Vagina (tissue), 2 donors: Measurements from ENCODE around the gene ITGBL1. TPM values are rescaled to one million over a fixed set of nuclear protein-coding genes. Genes with fewer than 3 reads are reported as not detected.

Source experiments
- DNase-seq, 2 donors: peaks; one replicate each; pipeline ENCODE4 v3.0.0-alpha.2; 2017; ENCODE audit errors: extremely low spot score in 2 of 2
- H3K27ac ChIP-seq: fragments of 200-600 bp; sonication (generic); one replicate; pipeline ENCODE4 v1.5.1; 2019
- H3K27me3 ChIP-seq: fragments of 200-600 bp; sonication (generic); one replicate; pipeline ENCODE4 v1.5.1; 2019
- H3K36me3 ChIP-seq, 2 donors: fragments of 200-600 bp; sonication (generic); one replicate each; pipeline ENCODE4 v1.5.1; 2017 to 2019
- H3K4me1 ChIP-seq: fragments of 200-600 bp; sonication (generic); one replicate; pipeline ENCODE4 v1.5.1; 2019
- H3K4me3 ChIP-seq, 2 donors: fragments of 200-600 bp; sonication (generic); 1 replicate in 1 of 2; 2 replicates in 1 of 2; pipeline ENCODE4 v1.5.1; 2016 to 2019
- H3K9me3 ChIP-seq: fragments of 200-600 bp; sonication (generic); one replicate; pipeline ENCODE4 v1.5.1; 2019
- CTCF ChIP-seq, 3 experiments: fragments of 450-650 bp in 2 of 3; fragments of 200-600 bp in 1 of 3; sonication (generic) in 1 of 3; IDR thresholded peaks; one replicate each; pipeline ENCODE4 v1.5.1; 2017 to 2019; ENCODE audit warnings: antibody characterized with exemption in 3 of 3, mild to moderate bottlenecking in 2 of 3, moderate library complexity in 2 of 3
- POLR2A ChIP-seq, 2 donors: fragments of 450-650 bp; IDR thresholded peaks; one replicate each; pipeline ENCODE4 v1.6.1; 2017; ENCODE audit warnings: antibody characterized with exemption in 2 of 2, mild to moderate bottlenecking in 2 of 2, moderate library complexity in 2 of 2
- POLR2AphosphoS5 ChIP-seq, 2 donors: sonication (generic); formaldehyde crosslinking; IDR thresholded peaks; one replicate each; pipeline ENCODE4 v1.9.0; 2017; ENCODE audit warnings: antibody characterized with exemption in 2 of 2, mild to moderate bottlenecking in 2 of 2, low read depth in 1 of 2; ENCODE audit not compliant: insufficient read depth in 1 of 2
- intact Hi-C: fragments of 100-400 bp; cut with DNase I; formaldehyde crosslinking; loops from one replicate; pipeline ENCODE4 v1.15.1; 2023
- total RNA-seq: library from RNA; depleted of rRNA; stranded (reverse); fragments of >200 nt; gene quantifications from one replicate; pipeline ENCODE4 v1.2.3, GENCODE V29; 2016

The ITGBL1 gene
- total RNA-seq, 1 donor from 2014 or later = 6.4 TPM

- Histone ChIP-seq H3K9me3 (no peaks in the 10 kb centered on the region), H3K4me3 (no peak overlapping the region), H3K4me1 (no peaks in the 10 kb centered on the region), H3K27ac (no peak overlapping the region), H3K36me3 (no peaks in the 10 kb centered on the region), H3K27me3 (no peaks in the 10 kb centered on the region)
- DNase-seq = no peak
- TF ChIP-seq CTCF (IDR thresholded peaks at IDR 0.05) (no peak), POLR2AphosphoS5 (IDR thresholded peaks at IDR 0.05; ENCODE audit: insufficient read depth in 1 of 2, low read depth in 1 of 2) (no peak)
- intact Hi-C loops = no loop called here
Observed at GRCh38 chr13:101596803-101597202, 144.3 kb downstream of the ITGBL1 start.

DNA sequence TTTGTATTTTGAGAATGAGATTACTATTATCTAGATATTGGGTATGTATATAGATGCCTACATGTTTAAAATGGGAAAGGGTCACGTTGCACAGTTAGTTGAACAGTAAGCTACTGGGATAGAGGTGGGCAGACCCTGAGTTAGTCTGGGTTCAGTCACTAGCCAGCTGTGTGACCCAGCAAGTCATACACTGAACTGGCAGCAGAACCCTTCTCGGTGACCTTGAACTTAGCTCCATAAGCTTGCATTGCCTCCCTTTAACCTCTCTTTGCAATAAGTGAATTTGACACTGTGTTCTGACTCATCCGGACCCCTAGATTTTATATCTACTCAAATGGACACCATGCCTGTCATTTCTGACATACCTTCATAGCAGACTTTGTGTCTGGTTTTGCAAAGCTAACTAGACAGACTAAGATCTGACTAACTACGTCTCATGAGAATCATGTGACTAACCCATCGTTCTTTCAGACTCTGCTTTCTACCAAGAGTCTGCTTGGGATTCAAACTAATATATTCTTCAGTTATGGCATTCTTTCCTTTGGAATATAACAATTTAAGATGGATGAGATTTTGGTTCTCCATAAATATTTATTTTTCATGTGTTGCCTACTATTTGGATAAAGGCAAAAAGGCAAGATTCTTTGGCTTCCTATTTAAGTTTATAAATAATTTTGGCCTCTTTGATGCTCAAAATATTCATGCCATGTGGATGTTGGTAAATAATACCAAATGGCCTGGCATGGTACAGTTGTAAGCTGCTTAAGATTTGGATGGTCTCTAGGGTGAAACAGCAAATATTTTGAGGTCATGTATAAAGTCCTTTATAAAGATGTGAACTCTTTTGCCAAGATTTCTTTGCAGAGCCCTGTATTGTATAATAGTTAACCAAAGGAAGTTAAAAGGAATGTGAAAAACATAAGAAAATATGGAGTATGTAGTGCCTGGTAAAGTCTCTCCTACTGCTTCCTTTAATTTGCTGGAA, 159.3 kb downstream of the ITGBL1 start:
- intact Hi-C loops = no loop called here
- H3K9me3 ChIP-seq = no peaks in the 10 kb centered on the region
- H3K36me3 ChIP-seq = no peaks in the 10 kb centered on the region
- H3K27me3 ChIP-seq = no peaks in the 10 kb centered on the region
- no peak for DNase-seq
- no peaks in the 10 kb centered on the region for H3K4me1 ChIP-seq
- H3K27ac ChIP-seq = no peak overlapping the region
- no peak overlapping the region for H3K4me3 ChIP-seq
- TF ChIP-seq CTCF (IDR thresholded peaks at IDR 0.05) (no peak), POLR2AphosphoS5 (IDR thresholded peaks at IDR 0.05; ENCODE audit: insufficient read depth in 1 of 2, low read depth in 1 of 2) (no peak), POLR2A (IDR thresholded peaks at IDR 0.05) (no peak)

DNA sequence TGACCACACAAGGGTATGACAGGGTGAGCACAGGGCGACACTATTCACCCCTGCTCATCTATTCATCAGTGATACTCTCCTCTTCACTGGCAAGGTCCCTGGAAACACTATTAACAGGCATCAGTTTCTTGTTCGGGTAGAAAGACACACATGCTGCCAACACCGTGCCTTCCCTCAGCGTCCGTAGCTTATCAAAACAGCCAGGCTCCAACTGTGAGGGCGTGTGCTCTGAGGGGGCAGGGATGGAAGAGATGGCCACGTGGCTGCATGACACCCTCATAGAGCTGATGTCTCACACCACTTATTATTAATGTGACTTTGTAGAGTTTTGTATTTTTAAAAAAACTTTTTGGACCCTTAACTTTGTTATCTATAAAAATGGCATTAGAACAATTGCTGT, 160.3 kb downstream of the ITGBL1 start:
- TF ChIP-seq POLR2AphosphoS5 (IDR thresholded peaks at IDR 0.05; ENCODE audit: insufficient read depth in 1 of 2, low read depth in 1 of 2) = no peak
- TF ChIP-seq CTCF (IDR thresholded peaks at IDR 0.05) = no peak
- no peak for TF ChIP-seq POLR2A (IDR thresholded peaks at IDR 0.05)
- Histone ChIP-seq H3K4me3 (no peak overlapping the region), H3K9me3 (no peaks in the 10 kb centered on the region), H3K27ac (no peak overlapping the region), H3K4me1 (no peaks in the 10 kb centered on the region), H3K36me3 (no peaks in the 10 kb centered on the region), H3K27me3 (no peaks in the 10 kb centered on the region)
- intact Hi-C loops = no loop called here
- DNase-seq = no peak

- Histone ChIP-seq H3K9me3 (no peaks in the 10 kb centered on the region), H3K4me3 (no peak overlapping the region), H3K27ac (no peak overlapping the region), H3K36me3 (no peaks in the 10 kb centered on the region), H3K27me3 (no peaks in the 10 kb centered on the region), H3K4me1 (no peaks in the 10 kb centered on the region)
- intact Hi-C loops = no loop called here
- no peak for TF ChIP-seq POLR2A (IDR thresholded peaks at IDR 0.05)
- TF ChIP-seq CTCF (IDR thresholded peaks at IDR 0.05) = no peak
- no peak for TF ChIP-seq POLR2AphosphoS5 (IDR thresholded peaks at IDR 0.05; ENCODE audit: insufficient read depth in 1 of 2, low read depth in 1 of 2)
- DNase-seq = no peak
Observed at GRCh38 chr13:101614491-101614890, 162.0 kb downstream of the ITGBL1 start.
